Left hindlimb (tissue), 1 donor: ENCODE data around the gene APBA3.
A peak's percentile ranks its signal among the peaks of the same experiment; 100 is the strongest.
"Not testable (repeated sequence)": the region's sequence is repeated elsewhere in the genome, so short reads cannot be mapped to it uniquely, and the experiment has no call there.

Experiments
- DNase-seq: peaks from one replicate; pipeline ENCODE4 v3.0.0-alpha.2; 2018

APBA3 gene

DNA sequence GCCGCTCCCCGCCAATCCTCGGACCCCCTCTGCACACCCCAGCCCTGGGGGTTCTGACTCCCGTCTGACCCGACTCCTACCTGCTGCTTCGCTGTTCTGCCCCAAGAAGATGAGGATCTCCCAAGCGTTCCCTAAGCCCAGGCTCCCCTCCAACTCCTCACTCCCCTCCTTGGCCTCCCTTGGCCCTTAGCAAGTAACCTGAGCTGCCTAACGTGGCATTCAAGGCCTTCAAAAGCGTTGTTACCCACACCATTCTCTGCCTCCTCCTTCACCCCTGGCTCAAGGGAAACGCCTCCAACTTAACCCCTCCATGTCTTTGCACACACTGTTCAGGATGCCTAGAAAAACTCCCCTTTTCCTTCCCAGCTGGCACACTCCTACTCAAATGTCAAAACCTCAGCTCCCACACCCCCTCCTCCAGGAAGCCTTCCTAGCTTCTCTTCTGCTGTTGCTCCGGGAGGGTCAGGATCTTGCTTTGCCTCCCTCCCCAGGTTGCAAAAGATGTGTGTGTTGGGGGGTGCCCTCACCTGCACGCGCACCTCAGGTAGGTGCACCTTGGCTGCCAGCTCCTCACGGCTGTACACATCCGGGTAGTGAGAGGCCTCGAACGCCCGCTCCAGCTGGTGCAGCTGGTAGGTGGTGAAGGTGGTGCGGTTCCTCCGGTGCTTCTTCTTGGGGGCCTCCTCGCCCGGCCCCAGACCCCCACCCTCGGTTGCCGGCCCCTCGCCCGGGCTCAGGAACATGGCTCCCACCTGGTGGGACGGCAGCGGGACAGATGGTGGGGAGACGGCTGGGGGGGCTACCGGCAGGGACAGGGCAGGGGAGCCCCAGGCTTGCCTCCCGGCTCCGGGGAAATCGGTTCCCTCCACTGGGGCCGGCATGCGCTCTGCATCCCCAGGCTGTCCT is 9.8 kb upstream of the APBA3 start:
- DNase-seq, result no peak

DNA sequence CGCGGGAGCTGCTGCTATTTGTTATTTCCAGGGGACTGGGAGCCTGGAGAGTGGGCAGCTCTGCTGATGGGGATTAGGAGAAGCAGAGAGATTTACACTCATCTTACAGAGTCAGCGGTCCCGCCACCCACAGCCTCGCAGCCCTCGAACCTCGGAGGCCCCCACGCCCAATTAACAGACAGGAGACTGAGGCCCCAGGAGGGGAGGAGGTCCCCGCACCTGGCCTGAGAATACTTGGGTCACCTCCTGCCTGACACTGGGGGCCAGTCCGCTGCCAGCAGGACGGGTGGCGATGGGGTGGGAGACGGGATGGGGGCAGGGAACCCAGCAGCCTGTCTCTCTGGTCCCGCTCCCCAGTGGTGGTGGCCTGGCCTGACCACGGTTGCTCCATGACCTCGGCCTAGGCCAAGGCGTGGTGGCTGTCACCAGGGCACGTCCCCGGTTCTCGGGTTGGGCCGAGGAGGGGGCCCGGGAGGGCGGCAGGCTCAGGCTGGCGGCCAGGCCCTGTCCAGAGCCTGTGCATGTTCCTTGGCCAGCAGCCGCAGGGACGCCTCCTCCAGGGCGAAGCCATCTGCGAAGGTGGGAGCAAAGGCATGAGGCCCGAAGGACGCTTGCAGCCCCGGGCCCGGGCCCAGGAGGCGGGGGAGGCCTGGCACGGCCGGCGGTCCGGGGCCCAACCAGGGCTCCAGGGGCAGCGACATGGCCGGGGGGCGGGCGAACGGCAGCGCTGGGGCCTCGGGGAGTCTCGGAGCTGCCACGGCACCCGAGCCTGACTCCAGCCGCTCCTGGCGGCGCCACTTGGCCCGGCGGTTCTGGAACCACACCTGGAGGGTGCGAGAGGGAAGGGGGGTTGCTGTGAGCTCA is 8.9 kb upstream of the APBA3 start:
- DNase-seq, result no peak

DNA sequence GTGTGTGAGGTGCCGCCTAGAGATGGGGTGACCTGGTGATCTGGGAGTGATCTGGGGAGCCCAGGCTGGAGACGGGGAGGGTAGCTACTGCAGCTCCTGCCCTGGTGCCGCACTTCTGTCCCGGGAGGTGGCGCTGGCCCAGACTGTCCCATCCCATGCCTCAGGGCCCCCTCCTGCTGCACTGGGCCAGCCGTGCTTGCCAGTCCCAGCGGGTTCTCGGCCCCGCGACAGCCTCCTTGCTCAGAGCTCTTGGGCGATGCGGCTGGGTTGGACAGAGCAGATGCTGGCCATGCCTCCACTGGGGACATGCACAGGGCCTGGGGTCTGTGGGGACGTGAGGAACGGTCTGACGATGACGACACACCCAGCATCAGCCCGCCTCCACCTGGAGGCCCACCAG is 8.0 kb upstream of the APBA3 start:
- DNase-seq, result no peak

DNA sequence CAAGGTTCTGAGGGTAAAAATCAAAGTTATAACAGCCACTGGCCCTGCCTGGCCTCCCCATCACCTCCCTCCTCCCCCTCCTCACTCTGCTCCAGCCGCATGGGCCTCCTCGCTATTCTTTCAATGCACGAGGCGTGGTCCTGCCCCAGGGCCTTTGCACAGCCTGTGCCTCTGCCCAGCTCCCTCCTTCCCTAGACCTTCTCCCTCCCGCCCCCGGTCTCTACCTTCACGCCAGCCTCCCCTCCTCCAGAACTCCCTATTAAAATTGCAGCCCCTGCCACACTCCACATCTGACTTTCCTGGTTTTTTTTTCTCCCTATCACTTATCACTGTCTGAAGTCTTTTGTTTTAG is 7.2 kb upstream of the APBA3 start:
- no peak for DNase-seq

DNA sequence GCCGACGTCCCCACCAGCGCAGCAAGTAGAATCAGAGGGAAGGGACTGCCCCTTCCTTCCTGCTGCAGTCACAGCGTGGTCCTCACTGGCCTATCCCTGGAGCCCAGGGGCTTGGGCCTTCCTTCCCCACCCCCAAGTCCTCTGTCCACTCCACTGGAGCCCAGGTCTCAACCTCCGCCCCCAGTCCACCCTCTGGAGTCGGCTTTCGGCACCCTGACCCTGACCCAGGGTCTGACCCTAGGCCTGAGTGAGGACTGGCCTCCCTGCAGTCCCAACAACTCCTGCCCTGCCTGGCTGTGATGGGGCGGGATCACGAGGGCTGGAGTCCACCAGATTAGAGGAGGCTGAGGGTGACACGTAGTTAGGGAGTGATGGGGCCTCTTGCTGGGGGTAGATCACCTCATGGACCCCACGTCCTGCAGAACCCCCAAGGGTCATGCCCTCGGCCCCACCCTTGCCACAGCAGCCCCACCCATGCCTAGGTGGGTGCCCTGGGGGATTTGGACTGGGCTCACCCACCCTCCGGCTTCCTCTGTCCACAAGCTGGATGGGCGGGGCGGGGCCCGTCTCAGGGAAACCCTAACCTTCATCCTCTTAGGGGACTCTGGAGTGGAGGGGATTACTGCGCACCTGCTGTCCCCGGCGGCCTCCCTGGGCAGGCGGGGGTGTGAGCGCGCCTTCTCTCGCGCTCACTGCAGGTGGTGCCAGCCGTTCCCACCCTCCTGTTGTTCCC is 6.7 kb upstream of the APBA3 start:
- DNase-seq, result no peak

DNA sequence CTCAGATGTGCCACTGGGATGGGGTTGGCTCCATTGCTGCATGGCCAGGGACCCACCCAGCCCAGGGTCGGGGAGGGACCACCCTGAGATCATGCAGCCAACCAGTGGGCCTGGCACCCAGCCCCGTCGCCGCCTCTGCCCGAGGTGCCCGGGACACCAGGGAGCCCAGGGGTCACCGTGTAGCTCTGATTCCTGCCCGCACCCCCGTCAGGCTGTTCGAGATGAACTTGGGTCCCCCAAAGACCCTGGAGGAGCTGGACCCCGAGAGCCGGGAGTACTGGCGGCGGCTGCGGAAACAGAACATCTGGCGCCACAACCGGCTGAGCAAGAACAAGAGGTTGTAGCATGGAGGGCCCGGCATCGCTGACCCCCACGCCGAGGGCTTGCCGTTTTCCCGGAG is 5.6 kb upstream of the APBA3 start:
- DNase-seq, result no peak

DNA sequence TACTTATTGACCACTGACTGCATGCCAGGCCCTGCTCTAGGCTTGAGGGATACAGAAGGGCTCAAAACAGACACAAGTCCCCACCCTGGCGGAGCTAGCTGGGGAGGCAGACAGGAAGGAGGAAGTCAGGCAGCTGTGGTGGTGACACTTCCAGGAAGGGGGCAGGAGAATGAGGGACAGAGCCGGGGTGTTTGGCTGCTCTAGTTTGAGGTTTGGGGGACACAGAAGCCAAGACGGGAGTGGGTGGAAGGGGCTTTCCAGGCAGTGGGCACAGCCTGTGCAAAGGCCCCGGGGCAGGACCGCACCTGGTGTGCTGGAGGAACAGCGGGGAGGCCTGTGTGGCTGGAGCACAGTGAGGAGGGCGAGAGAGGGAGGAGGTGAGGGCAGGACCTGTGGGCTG is 5.0 kb upstream of the APBA3 start:
- DNase-seq, result no peak

DNA sequence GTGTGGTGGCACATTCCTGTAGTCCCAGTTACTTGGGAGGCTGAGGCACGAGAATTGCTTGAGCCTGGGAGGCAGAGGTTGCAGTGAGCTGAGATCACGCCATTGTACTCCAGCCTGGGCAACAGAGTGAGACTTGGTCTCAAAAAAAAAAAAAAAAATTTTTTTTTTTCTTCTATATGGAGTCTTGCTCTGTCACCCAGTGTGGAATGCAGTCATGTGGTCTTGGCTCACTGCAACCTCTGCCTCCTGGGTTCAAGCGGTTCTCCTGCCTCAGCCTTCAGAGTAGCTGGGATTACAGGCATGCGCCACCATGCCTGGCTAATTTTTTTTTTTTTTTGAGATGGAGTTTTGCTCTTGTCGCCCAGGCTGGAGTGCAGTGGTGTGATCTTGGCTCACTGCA is 4.3 kb upstream of the APBA3 start:
- not testable (repeated sequence) for DNase-seq

DNA sequence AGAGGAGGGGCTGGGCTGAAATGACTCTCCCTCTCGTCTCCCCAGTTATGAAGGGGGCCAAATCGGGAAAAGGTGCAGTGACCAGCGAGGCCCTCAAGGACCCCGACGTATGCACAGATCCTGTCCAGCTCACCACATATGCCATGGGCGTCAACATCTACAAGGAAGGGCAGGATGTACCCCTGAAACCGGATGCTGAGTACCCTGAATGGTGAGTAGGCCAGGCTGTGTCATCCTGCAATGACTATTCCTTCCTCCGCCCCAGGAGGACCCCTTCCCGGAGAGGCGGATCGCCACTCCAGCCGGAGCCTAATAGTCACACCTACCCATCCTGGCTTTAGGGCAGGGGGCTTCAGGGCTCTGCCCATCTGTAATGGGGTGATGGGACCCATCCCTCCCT is 3.6 kb upstream of the APBA3 start:
- no peak for DNase-seq

DNA sequence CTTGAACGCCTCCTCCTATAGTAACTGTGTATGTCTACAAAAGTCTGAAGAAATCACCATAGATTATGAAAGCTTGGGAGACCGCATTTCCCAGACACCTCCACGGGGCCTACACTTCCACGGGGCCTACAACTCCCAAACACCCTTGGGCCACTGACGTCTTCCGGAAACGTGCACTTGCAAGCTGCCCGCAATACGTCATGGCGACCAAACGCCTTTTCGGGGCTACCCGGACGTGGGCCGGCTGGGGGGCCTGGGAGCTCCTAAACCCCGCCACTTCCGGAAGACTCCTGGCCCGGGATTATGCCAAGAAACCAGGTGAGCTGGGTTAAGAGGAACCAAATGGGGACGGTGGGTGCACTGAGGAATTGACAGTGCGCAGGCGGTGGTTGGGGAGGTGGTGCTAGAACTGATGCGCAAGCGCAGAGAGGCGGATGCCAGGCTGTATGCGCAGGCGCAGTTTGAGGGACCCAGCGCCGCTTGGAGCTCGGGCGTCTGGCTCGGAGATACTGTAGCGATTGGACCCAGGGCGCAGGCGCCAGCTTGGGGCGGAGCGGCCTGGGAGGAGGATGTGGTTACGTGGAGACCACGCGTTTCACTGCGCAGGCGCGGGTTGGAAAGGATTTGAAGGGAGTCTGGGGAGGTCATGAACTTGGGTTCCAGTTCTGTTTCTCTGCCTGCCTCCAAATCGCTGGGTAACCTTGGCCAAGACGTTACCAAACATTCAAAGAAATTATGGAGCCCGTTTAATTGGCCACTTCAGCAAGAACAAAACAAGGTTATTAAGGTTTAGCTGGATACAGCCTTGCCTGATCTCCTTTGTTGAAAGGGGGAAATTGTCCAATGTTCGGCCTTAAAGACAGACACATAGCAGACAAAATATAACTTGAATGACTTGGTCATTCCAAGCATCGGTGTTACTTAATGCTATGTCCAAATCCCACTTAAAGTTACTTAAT is 1.3 kb upstream of the APBA3 start, which contains the start of gene MRPL54:
Gene MRPL54, plus strand, starts transcription at position 182 of the 959 bp plus-strand sequence. Its CDS starts 19 bp downstream, at position 201.
- DNase-seq, result peak; percentile 100

DNA sequence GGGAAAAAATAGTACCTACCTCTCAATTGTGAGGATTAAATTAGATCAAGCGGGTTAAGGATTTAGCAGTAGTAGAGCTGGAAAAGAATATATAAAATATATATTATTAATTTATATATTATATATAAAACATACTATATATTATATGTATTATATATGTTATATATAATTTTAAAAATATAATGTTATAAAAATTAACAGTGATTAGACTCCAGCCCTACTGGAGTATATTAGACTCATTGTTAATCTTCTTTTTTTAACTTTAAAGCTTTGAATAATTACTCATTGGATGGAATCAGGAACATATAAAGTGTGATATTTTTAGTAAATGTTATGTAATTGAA is 610 bp upstream of the APBA3 start:
- DNase-seq, result no peak

DNA sequence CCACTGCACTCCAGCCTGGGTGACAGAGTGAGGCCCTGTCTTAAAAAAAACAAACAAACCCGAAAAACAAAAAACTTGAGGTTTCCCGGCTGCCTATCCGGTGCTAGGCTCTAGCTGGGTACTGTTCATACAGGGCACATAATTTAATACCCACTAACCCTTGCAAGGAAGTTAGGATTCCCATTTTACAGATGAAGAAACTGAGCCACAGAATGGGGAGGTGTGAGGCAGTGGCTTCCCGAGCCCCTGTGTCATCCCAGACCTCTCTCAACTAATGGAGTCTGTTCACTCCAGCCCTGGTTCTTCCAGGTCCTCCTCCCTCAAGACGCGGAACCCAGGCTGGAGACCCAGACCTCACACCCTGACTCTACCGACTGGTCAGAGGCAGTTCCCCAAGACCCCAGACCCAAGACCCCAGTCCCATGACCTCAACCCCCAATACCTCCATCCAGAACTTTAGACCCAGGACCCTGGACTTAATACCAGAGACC is 576 bp downstream of the APBA3 start:
- DNase-seq, result no peak

DNA sequence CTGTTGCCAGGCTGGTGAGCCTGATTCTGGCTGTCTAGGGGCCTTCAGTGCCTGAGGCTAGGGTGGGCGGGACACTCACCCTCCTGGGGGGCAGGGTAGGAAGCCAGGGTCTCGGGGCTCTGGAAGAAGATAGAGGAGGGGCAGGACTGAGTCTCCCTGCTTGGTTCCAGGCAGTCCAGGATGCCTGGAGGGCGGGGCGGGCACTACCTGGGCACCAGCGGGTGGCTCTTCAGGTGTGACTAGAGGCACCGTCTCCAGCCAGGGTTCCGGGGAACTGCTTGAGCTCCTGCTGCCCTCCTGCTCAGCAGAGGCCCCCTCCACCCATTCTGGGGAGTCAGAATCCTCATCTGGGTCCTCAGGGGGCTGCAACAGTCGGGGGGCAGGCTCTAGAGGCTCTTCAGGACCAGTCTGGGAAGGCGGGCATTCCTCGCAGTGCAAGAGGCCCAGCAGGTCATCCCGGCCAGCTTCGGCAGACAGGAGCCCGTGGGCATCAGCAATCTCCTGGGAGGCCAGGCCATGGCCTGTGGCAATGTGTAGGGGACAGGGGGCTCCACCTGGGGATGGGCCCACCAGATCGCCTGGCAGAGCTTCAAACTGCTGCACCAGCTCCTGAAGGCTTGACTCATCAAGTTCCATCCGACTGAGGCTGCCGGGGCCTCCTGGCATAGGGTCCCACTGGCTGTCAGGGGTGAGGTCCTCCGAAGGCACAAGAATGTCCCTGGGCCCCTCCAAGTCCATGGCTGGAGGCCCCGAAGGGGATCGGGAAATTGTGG is 1.8 kb downstream of the APBA3 start:
- no peak for DNase-seq

DNA sequence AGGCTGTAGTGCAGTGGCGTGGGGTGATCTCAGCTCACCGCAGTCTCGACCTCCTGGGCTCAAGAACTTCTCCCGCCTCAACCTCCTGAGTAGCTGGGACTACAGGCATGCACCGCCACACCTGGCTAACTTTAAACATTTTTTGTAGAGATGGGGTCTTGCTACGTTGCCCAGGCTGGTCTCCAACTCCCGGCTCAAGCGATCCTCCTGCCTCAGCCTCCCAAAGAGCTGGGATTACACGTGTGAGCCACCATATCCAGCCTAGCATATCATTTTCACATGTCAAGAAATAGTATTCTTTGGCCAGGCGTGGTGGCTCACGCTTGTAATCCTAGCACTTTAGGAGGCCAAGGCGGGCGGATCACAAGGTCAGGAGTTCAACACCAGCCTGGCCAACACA is 3.2 kb downstream of the APBA3 start:
- not testable (repeated sequence) for DNase-seq

DNA sequence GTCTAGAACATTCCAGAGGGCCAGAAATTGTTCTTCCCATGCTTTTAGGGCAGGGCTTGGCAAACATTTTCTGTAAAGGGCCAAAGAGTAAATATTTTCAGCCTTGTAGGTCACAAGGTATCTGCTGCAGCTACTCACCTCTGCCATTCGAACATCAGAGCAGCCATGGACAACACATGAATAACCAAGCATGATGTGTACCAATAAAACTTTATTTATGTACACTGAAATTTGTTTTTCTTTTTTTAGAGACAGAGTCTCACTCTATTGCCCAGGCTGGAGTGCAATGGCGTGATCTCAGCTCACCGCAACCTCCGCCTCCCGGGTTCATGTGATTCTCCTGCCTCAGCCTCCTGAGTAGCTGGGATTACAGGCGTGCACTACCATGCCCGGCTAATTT is 3.8 kb downstream of the APBA3 start:
- DNase-seq, result not testable (repeated sequence)

DNA sequence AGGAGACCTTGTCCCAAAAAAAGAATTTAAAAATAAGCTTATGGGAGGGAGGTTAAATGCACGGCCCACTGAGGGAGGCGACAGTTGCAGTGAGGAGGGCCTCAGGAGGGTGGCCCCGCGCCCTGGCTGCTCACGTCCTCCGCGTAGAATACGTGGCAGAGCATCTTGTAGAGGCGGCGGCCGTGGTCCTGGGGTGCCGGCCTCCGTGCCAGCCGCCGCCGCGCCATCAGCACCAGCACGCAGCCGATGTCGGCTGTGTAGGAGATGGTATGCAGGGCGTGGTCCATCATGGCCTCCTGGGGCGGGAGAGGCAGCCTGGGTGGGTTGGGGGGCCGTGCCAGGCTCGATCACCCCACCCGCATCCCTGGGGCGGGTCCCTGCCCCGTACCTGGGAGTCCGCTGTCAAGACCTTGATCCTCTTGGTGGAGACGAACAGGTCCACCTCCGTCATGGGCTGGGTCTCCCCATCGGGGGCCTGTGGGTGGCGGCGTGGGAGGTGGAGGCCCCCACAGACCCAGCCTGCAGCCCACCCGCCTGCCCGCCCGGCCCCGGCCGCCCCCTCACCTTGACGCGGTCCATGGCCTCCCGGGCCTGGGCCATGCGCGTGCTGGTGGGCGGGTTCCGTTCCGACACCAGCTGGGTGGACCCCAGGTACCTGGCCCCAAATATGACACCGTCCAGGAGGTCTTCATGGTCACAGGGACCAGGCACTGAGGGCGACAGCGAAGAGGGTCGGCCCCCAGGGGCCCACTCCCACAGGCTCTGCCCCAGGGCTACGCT is 7.7 kb downstream of the APBA3 start:
- no peak for DNase-seq

DNA sequence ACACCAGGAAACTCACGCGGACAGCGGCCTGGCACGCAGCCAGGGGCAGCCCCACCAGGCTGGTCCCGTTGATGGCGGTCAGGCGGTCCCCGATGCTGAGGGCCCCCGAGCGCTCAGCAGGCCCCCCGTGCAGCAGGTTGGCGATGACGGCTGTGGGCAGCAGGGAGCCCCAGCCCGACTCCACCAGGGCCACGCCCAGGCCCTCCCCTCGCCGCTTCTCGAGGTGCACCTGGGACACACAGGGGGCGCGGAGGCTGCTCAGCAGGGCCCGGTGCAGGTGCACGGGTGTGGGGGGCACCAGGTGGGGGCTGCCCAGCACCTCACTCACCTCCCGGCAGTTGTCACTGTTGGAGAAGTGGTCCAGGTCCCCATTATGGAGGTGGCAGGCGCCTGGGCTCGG is 9.0 kb downstream of the APBA3 start:
- DNase-seq, result no peak

DNA sequence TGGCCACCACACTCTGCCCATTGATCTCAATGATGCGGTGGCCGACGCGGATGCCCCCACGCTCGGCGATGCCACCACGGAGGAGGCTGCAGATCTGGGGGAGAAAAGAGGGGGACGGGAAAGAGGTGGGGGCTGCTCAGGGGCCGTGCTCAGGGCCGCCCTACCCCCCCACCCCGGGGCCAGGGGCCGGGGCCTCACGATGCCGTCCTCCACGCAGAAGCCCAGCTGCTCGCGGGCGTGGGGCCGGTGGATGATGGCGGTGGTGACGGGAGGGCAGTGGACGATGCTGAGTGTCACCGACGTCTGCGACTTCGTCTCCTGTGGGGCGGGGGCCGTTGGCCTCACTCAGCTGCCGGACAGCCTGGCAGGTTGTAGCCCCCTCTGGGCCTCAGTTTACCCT is 10.3 kb downstream of the APBA3 start:
- DNase-seq, result no peak

DNA sequence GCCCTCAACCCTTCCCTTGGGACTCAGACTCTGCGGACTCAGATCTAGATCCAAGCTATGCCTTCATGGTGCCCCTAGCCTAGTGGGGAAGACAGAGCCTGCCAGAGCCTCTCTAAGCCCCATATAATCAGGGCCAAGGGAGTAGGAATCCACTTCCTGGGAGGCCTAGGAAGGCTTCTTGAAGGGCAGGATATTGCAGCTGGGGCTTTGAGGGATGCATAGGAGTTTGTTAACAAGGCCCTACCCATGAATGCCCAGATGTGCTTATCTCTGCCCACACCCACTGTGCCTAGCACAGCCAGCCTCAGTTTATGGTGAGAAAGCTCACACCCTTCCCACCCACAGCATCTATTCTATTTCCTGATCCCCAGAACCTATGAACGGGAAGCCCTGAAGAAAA is 11.3 kb downstream of the APBA3 start:
- no peak for DNase-seq

DNA sequence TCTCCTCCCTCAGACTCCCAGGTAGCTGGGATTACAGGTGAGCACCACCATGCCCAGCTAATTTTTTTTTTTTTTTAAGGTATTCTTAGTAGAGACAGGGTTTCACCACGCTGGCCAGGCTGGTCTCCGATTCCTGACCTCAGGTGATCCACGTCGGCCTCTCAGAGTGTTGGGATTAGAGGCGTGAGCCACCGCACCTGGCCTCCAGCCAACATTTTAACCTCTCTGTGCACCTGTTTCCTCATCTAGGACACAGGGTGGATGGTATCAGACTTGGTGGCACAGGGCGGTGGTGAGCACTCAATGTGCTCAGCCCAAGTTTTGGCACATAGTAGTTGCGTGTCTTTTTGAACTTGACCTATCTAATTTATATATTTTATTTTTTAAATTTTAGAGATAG is 12.5 kb downstream of the APBA3 start:
- no peak for DNase-seq
